ENCODE data around the gene CADPS.
A peak's percentile ranks its signal among the peaks of the same experiment; 100 is the strongest.

The CADPS gene

GRCh38 chr3:62574266-62574898 is 300.8 kb downstream of the CADPS start:
- no peak for DNase-seq
- intact Hi-C loops (cut with DNase I; ENCODE audit: low total_unique reads): no loop called here

GRCh38 chr3:62571916-62572315 is 303.3 kb downstream of the CADPS start:
- intact Hi-C loops (cut with DNase I; ENCODE audit: low total_unique reads): no loop called here
- Histone ChIP-seq H3K36me3 (no peaks in the 10 kb centered on the region), H3K4me3 (no peak overlapping the region), H3K27ac (no peak overlapping the region), H3K9me3 (no peaks in the 10 kb centered on the region), H3K4me1 (peaks cover 0 to 14% (median 6%) of the 10 kb centered on the region in 4 donors), H3K27me3 (no peaks in the 10 kb centered on the region)
- TF ChIP-seq CTCF (IDR thresholded peaks at IDR 0.05): no peak
- DNase-seq: no peak

More at GRCh38 chr3:62574266-62574898, 300.8 kb downstream of the CADPS start:
- peaks cover 0 to 8% (median under 1%) of the 10 kb centered on the region in 3 donors for H3K9me3 ChIP-seq
- H3K36me3 ChIP-seq: no peaks in the 10 kb centered on the region
- no peak overlapping the region for H3K27ac ChIP-seq
- no peak overlapping the region for H3K4me3 ChIP-seq
- H3K4me1 ChIP-seq: no peaks in the 10 kb centered on the region
- no peaks in the 10 kb centered on the region for H3K27me3 ChIP-seq
- TF ChIP-seq CTCF (IDR thresholded peaks at IDR 0.05): no peak

DNA sequence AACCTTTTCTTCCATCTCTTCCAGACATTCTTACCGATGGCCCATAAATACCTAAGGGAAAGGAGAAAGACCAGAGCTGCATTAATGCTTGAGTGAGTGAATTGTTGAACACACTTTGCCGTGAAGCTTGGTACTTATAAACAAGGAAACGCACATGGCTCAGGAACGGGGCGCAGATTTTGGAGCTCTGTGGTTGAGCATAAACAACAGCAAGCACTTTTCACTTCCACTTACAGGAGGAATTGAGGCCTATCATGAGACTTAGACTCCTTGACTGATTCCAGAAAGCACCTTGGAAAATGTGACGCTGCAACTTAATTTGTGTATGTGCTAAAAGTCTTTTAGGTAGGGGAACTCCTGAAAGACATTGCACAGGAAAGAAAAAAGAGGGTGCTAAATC is 304.3 kb downstream of the CADPS start:
- Histone ChIP-seq H3K27ac (no peak overlapping the region), H3K4me3 (no peak overlapping the region), H3K36me3 (no peaks in the 10 kb centered on the region), H3K4me1 (peaks cover 0 to 19% (median 7%) of the 10 kb centered on the region in 4 donors), H3K27me3 (no peaks in the 10 kb centered on the region), H3K9me3 (no peaks in the 10 kb centered on the region)
- intact Hi-C loops (cut with DNase I; ENCODE audit: low total_unique reads): no loop called here
- no peak for DNase-seq
- TF ChIP-seq CTCF (IDR thresholded peaks at IDR 0.05): no peak

GRCh38 chr3:62569609-62570008 is 305.6 kb downstream of the CADPS start:
- no peak for DNase-seq
- no peak overlapping the region for H3K27ac ChIP-seq
- H3K36me3 ChIP-seq: no peaks in the 10 kb centered on the region
- no peaks in the 10 kb centered on the region for H3K27me3 ChIP-seq
- no peak for TF ChIP-seq CTCF (IDR thresholded peaks at IDR 0.05)
- H3K4me1 ChIP-seq: peaks cover 0 to 19% (median 7%) of the 10 kb centered on the region in 4 donors
- no peak overlapping the region for H3K4me3 ChIP-seq
- H3K9me3 ChIP-seq: no peaks in the 10 kb centered on the region
- intact Hi-C loops (cut with DNase I; ENCODE audit: low total_unique reads): no loop called here

DNA sequence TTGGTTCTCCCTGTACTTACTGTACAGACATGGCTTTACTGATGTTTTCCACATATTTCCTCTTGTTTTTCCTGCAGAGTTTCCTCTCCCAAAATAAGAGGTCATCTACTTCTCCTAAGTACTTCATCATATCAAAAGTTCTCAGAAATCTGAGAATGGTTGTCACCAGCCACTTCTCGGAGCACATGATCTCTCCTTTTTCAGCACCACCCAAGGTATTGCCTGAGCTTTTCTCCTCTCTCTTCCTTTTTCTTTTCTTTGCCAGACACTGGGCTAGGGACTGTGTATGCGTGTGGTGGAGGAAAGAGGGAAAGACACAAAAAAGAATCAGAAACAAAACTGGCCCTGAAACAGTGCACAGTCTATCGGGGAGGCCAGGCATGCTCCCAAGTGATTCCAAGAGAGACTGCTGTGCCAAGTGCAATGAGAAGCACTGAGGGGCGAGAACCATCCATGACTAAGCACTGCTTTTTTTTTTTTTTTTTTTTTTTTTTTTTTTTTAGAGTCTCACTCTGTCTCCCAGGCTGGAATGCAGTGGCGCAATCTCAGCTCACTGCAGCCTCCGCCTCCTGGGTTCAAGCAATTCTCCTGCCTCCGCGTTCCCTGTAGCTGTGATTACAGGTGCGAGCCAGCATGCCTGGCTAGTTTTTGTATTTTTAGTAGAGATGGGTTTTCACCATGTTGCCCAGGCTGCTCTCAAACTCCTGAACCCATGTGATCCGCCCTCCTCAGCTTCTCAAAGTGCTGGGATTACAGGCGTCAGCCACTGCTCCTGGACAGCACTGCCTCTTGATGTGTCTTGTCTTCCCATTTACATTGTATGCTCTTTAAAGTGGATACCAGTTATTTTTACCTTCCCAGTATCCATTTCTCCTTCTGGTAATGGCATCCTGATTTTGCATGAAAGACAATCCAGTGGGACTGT is 307.9 kb downstream of the CADPS start:
- no peaks in the 10 kb centered on the region for H3K9me3 ChIP-seq
- DNase-seq: peak; percentile 60 to 80
- intact Hi-C loops (cut with DNase I; ENCODE audit: low total_unique reads): no loop called here
- H3K27me3 ChIP-seq: no peaks in the 10 kb centered on the region
- H3K27ac ChIP-seq: peak overlapping the region; percentile 31 to 40
- no peaks in the 10 kb centered on the region for H3K36me3 ChIP-seq
- H3K4me3 ChIP-seq: no peak overlapping the region
- TF ChIP-seq CTCF (IDR thresholded peaks at IDR 0.05): no peak
- H3K4me1 ChIP-seq: peaks cover 0 to 33% (median 13%) of the 10 kb centered on the region in 4 donors
